ENCODE data around the gene CLCN2.

GRCh38 chr3:184348057-184348382, 13.4 kb downstream of the CLCN2 start:
- TF ChIP-seq CTCF (IDR thresholded peaks at IDR 0.05; ENCODE audit: low read length) (no peak), EZH2 (IDR thresholded peaks at IDR 0.05; ENCODE audit: borderline replicate concordance, low read length) (no peak)

Data from OCI-LY1 (cell line).